ENCODE results near the gene ZBED1. TPM values are rescaled to one million over a fixed set of nuclear protein-coding genes. Genes with fewer than 3 reads are reported as not detected.
"Not testable (repeated sequence)": the region's sequence is repeated elsewhere in the genome, so short reads cannot be mapped to it uniquely, and the experiment has no call there.

Gene ZBED1
- total and polyA plus RNA-seq, 3 experiments from 2014 or later, result 28.0 to 41.9 (median 30.0) TPM

DNA sequence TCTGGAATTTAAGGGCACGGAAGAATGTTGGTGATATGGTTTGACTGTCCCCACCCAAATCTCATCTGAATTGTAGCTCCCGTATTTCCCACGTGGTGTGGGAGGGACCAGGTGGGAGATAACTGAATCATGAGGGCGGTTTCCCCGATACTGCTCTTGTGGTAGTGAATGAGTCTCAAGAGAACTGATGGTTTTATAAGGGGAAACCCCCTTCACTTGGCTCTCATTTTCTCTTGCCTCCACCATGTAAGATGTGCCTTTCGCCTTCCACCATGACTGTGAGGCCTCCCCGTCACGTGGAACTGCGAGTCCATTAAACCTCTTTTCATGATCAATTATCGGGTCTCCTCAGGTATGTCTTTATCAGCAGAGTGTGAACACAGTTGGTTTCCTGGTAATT, 25.6 kb upstream of the ZBED1 start:
- no peak overlapping the region for H3K27ac Mint-ChIP-seq
- H3K36me3 Mint-ChIP-seq, result peaks cover 0 to 5% (median 0%) of the 10 kb centered on the region in 3 donors
- H3K4me1 ChIP-seq (ENCODE audit: insufficient read depth, low read length), result no peaks in the 10 kb centered on the region
- peaks cover 10 to 46% of the 10 kb centered on the region in 2 donors for H3K27me3 Mint-ChIP-seq
- no peaks in the 10 kb centered on the region for H3K9me3 ChIP-seq (ENCODE audit: low read length)
- CTCF ChIA-PET, result no interaction called here
- H3K27ac ChIP-seq (ENCODE audit: low read depth, low read length), result no peak overlapping the region
- POLR2A ChIA-PET, result no interaction called here
- H3K9me3 Mint-ChIP-seq, result no peaks in the 10 kb centered on the region
- H3K4me1 Mint-ChIP-seq, result no peaks in the 10 kb centered on the region
- no peaks in the 10 kb centered on the region for H3K36me3 ChIP-seq (ENCODE audit: insufficient read depth, low read length)
- H3K27me3 ChIP-seq (ENCODE audit: insufficient read depth, low read length, poor library complexity, severe bottlenecking), result no peaks in the 10 kb centered on the region
- no peak overlapping the region for H3K4me3 ChIP-seq (ENCODE audit: low read length)
- H3K4me3 Mint-ChIP-seq, result no peak overlapping the region
- DNase-seq, result no peak

DNA sequence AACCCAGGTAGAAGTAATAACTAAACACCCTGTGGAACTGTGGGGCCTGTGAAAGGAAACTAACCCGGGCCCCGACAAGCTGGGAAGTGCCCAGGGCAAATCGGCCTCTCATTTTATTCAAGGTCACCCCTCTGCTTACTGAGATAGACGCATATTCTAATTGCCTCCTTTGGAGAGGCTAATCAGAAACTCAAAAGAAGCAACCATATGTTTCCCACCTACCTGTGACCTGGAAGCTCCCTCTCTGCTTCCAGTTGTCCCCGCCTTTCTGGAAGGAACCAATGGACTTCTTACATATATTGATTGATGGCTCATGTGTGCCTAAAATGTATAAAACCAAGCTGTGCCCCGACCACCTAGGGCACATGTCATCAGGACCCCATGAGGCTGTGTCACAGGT, 23.1 kb upstream of the ZBED1 start:
- Histone ChIP-seq H3K36me3 (ENCODE audit: insufficient read depth, low read length) (no peaks in the 10 kb centered on the region), H3K9me3 (ENCODE audit: low read length) (no peaks in the 10 kb centered on the region), H3K27ac (ENCODE audit: low read depth, low read length) (no peak overlapping the region), H3K4me3 (ENCODE audit: low read length) (no peak overlapping the region), H3K4me1 (ENCODE audit: insufficient read depth, low read length) (no peaks in the 10 kb centered on the region), H3K27me3 (ENCODE audit: insufficient read depth, low read length, poor library complexity, severe bottlenecking) (no peaks in the 10 kb centered on the region)
- no peak for DNase-seq
- H3K4me1 Mint-ChIP-seq, result no peaks in the 10 kb centered on the region
- no peaks in the 10 kb centered on the region for H3K9me3 Mint-ChIP-seq
- no peak overlapping the region for H3K27ac Mint-ChIP-seq
- CTCF ChIA-PET, result no interaction called here
- POLR2A ChIA-PET, result no interaction called here
- H3K4me3 Mint-ChIP-seq, result no peak overlapping the region
- peaks cover 13 to 44% of the 10 kb centered on the region in 2 donors for H3K27me3 Mint-ChIP-seq
- H3K36me3 Mint-ChIP-seq, result peaks cover 0 to 5% (median 0%) of the 10 kb centered on the region in 3 donors

DNA sequence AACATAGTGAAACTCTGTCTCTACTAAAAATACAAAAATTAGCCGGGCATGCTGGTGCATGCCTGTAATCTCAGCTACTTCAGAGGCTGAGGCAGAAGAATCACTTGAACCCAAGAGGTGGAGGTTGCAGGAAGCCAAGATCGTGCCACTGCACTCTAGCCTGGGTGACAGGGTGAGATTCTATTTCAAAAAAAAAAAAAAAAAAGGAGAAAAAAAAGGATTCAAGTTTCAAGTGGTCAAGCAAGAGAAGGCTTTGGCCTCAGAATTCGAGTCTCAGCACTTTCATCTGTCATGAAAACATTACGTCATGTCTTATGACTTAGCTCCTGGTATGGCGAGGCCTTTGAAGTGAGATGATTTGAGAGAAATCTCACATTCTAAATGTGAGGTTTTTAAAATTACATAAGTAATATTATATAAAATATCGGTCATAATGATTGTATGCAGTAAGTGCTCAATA, 21.2 kb upstream of the ZBED1 start:
- H3K4me1 Mint-ChIP-seq, result peaks cover 0 to 2% (median under 1%) of the 10 kb centered on the region in 3 donors
- CTCF ChIA-PET, result no interaction called here
- H3K36me3 Mint-ChIP-seq, result peaks cover 0 to 5% (median 0%) of the 10 kb centered on the region in 3 donors
- Histone ChIP-seq H3K36me3 (ENCODE audit: insufficient read depth, low read length) (no peaks in the 10 kb centered on the region), H3K27ac (ENCODE audit: low read depth, low read length) (no peak overlapping the region), H3K9me3 (ENCODE audit: low read length) (no peaks in the 10 kb centered on the region), H3K27me3 (ENCODE audit: insufficient read depth, low read length, poor library complexity, severe bottlenecking) (no peaks in the 10 kb centered on the region), H3K4me3 (ENCODE audit: low read length) (no peak overlapping the region), H3K4me1 (ENCODE audit: insufficient read depth, low read length) (no peaks in the 10 kb centered on the region)
- POLR2A ChIA-PET, result no interaction called here
- no peak overlapping the region for H3K4me3 Mint-ChIP-seq
- no peak overlapping the region for H3K27ac Mint-ChIP-seq
- no peak for DNase-seq
- peaks cover 15 to 33% of the 10 kb centered on the region in 2 donors for H3K27me3 Mint-ChIP-seq
- H3K9me3 Mint-ChIP-seq, result no peaks in the 10 kb centered on the region

DNA sequence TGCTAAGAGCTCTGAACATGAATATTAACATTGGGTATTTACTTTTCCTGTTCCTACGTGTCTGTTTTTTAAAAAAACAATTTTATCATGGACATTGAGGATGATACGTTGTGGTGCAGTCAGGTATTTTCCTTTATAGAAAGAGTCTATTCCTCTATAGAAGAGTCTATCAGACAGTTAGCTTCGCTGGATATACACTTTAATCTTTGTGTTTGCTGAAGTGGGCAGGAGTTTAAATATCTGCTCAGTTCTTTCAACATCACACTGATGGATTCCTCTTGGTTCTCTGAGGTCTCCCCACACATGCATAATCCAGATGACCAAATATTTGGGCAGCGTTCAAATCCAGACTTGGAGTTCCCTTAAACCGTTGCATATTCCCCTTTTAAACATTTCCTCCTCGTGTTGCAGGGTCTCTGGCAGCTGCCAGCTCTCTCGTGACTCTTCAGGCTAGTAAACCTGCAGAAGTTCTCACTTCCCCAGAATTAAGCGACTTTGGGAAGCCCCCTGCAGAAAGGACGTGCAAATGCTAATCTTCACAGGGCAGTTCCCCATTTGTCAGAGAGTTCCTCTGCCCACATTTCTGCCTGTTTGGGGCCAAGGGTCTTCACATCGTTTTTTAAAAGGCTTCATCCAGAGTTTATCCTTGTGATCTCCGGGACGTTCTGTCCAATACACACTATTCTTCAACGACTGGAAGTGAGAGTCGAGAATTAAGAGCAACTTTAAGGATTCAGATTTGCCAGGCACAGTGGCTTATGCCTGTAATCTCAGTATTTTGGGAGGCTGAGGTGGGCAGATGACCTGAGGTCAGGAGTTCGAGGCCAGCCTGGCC, 20.5 kb upstream of the ZBED1 start:
- POLR2A ChIA-PET, result no interaction called here
- peaks cover 0 to 5% (median 3%) of the 10 kb centered on the region in 3 donors for H3K4me1 Mint-ChIP-seq

DNA sequence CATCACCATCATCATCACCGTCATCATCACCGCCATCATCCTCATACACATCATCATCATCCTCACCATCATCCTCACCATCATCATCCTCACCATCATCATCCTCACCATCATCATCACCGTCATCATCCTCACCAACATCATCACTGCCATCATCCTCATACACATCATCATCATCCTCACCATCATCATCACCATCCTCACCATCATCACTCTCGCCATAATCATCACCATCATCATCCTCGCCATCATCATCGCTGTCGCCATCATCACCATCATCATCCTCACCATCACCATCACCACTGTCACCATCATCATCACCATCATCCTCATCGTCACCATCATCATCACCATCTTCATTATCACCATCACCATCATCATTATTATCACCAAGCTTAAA, 19.8 kb upstream of the ZBED1 start:
- Histone ChIP-seq H3K9me3 (ENCODE audit: low read length) (no peaks in the 10 kb centered on the region), H3K27ac (ENCODE audit: low read depth, low read length) (no peak overlapping the region), H3K4me1 (ENCODE audit: insufficient read depth, low read length) (no peaks in the 10 kb centered on the region), H3K4me3 (ENCODE audit: low read length) (no peak overlapping the region), H3K36me3 (ENCODE audit: insufficient read depth, low read length) (no peaks in the 10 kb centered on the region), H3K27me3 (ENCODE audit: insufficient read depth, low read length, poor library complexity, severe bottlenecking) (no peaks in the 10 kb centered on the region)
- Mint-ChIP-seq H3K4me3 (no peak overlapping the region), H3K9me3 (no peaks in the 10 kb centered on the region), H3K4me1 (peaks cover 0 to 5% (median 3%) of the 10 kb centered on the region in 3 donors), H3K27ac (no peak overlapping the region), H3K36me3 (peaks cover 0 to 5% (median 0%) of the 10 kb centered on the region in 3 donors), H3K27me3 (peaks cover 14 to 28% of the 10 kb centered on the region in 2 donors)
- no peak for DNase-seq
- ChIA-PET CTCF (no interaction called here), POLR2A (no interaction called here)

More for the DNA sequence above, 20.5 kb upstream of the ZBED1 start:
- Histone ChIP-seq H3K4me3 (ENCODE audit: low read length) (no peak overlapping the region), H3K27ac (ENCODE audit: low read depth, low read length) (no peak overlapping the region), H3K36me3 (ENCODE audit: insufficient read depth, low read length) (no peaks in the 10 kb centered on the region), H3K4me1 (ENCODE audit: insufficient read depth, low read length) (no peaks in the 10 kb centered on the region), H3K9me3 (ENCODE audit: low read length) (no peaks in the 10 kb centered on the region), H3K27me3 (ENCODE audit: insufficient read depth, low read length, poor library complexity, severe bottlenecking) (no peaks in the 10 kb centered on the region)
- Mint-ChIP-seq H3K27ac (no peak overlapping the region), H3K36me3 (peaks cover 0 to 5% (median 0%) of the 10 kb centered on the region in 3 donors), H3K27me3 (peaks cover 15 to 31% of the 10 kb centered on the region in 2 donors), H3K9me3 (no peaks in the 10 kb centered on the region), H3K4me3 (no peak overlapping the region)
- no peak for DNase-seq
- CTCF ChIA-PET, result no interaction called here

DNA sequence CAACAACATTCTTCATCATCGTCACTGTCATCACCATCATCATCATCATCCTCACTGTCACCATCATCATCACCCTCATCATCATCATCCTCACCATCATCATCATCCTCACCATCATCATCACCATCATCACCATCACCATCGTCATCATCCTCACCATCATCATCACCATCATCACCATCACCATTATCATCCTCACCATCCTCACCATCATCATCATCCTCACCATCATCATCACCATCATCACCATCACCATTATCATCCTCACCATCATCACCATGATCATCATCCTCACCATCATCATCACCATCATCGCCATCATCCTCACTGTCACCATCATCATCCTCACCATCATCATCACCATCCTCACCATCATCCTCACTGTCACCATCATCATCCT, 18.9 kb upstream of the ZBED1 start:
- H3K27ac ChIP-seq (ENCODE audit: low read depth, low read length); H3K36me3 Mint-ChIP-seq; H3K4me1 Mint-ChIP-seq; H3K4me1 ChIP-seq (ENCODE audit: insufficient read depth, low read length); POLR2A ChIA-PET; H3K9me3 ChIP-seq (ENCODE audit: low read length); H3K36me3 ChIP-seq (ENCODE audit: insufficient read depth, low read length); H3K9me3 Mint-ChIP-seq; H3K27me3 ChIP-seq (ENCODE audit: insufficient read depth, low read length, poor library complexity, severe bottlenecking); H3K4me3 Mint-ChIP-seq; CTCF ChIA-PET; DNase-seq; H3K4me3 ChIP-seq (ENCODE audit: low read length); H3K27ac Mint-ChIP-seq: not testable (repeated sequence)
- H3K27me3 Mint-ChIP-seq, result peaks cover 13 to 27% of the 10 kb centered on the region in 2 donors

DNA sequence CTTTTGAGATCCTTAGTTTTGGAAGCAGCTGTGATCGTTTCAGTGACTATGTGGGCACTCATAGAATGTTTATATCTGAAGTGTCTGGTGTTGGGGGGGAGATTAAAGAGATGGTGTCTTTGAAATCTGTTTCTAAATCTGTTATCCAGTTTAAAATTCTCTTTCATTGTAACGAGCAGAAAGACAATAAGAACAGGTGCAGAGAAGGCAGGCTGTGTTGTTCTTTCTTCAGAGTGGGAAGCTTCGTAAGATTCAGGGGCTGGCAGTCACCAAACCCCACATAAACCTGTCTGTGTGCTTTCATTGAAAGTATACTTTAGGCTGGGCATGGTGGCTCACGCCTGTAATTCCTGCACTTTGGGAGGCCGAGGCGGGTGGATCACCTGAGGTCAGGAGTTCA, 16.3 kb upstream of the ZBED1 start:
- no peaks in the 10 kb centered on the region for H3K9me3 Mint-ChIP-seq

DNA sequence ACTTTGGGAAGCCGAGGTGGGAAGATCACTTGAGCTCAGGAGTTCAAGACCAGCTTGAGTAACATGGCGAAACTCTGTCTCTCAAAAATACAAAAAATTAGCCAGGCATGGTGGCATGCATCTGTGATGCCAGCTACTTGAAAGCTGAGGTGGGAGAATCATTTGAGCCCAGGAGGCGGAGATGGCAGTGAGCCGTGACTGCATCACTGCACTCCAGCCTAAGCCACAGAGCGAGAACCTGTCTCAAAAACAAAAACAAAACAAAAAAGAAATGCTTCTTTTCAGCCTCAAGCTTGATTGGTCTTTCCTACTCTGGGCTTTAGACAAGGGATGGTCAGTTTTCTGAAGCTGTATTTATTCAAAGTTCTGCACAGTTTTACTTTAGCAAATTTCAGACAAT, 15.8 kb upstream of the ZBED1 start:
- ChIA-PET CTCF (no interaction called here), POLR2A (no interaction called here)
- Mint-ChIP-seq H3K4me3 (no peak overlapping the region), H3K27ac (peak overlapping the region in 2 of 8 donors; percentile 5 to 9), H3K4me1 (peaks cover 0 to 5% (median 3%) of the 10 kb centered on the region in 3 donors), H3K36me3 (no peaks in the 10 kb centered on the region), H3K27me3 (peaks cover 10 to 22% of the 10 kb centered on the region in 2 donors), H3K9me3 (no peaks in the 10 kb centered on the region)
- no peak overlapping the region for H3K27ac ChIP-seq (ENCODE audit: low read depth, low read length)
- no peak overlapping the region for H3K4me3 ChIP-seq (ENCODE audit: low read length)
- H3K9me3 ChIP-seq (ENCODE audit: low read length), result no peaks in the 10 kb centered on the region
- H3K36me3 ChIP-seq (ENCODE audit: insufficient read depth, low read length), result no peaks in the 10 kb centered on the region
- DNase-seq, result no peak
- H3K4me1 ChIP-seq (ENCODE audit: insufficient read depth, low read length), result no peaks in the 10 kb centered on the region
- H3K27me3 ChIP-seq (ENCODE audit: insufficient read depth, low read length, poor library complexity, severe bottlenecking), result no peaks in the 10 kb centered on the region

More for the DNA sequence above, 16.3 kb upstream of the ZBED1 start:
- Histone ChIP-seq H3K4me3 (ENCODE audit: low read length) (no peak overlapping the region), H3K27me3 (ENCODE audit: insufficient read depth, low read length, poor library complexity, severe bottlenecking) (no peaks in the 10 kb centered on the region), H3K36me3 (ENCODE audit: insufficient read depth, low read length) (no peaks in the 10 kb centered on the region), H3K4me1 (ENCODE audit: insufficient read depth, low read length) (no peaks in the 10 kb centered on the region), H3K9me3 (ENCODE audit: low read length) (no peaks in the 10 kb centered on the region), H3K27ac (ENCODE audit: low read depth, low read length) (no peak overlapping the region)
- ChIA-PET CTCF (no interaction called here), POLR2A (no interaction called here)
- H3K27ac Mint-ChIP-seq, result peak overlapping the region in 1 of 8 donors; percentile 9
- peak overlapping the region in 1 of 7 donors; percentile 65 for H3K4me3 Mint-ChIP-seq
- DNase-seq, result no peak
- no peaks in the 10 kb centered on the region for H3K36me3 Mint-ChIP-seq
- H3K27me3 Mint-ChIP-seq, result peaks cover 9 to 19% of the 10 kb centered on the region in 2 donors
- H3K4me1 Mint-ChIP-seq, result peaks cover 0 to 5% (median 3%) of the 10 kb centered on the region in 3 donors

Measured in CD8-positive, alpha-beta memory T cell (primary cell).